MCF 10A (cell line): Measurements from ENCODE around the gene DBN1. TPM values are rescaled to one million over a fixed set of nuclear protein-coding genes. Genes with fewer than 3 reads are reported as not detected.

ENCODE experiments used
- BruUV-seq: library from RNA; stranded (reverse); fragments of 400-500 nt; replicated peaks from 2 replicates; lab custom pipeline; 2021; lab: Mats Ljungman, UMichigan
- CTCF ChIA-PET: fragments of 300-600 bp; sonication (Branson Sonifier 250); formaldehyde crosslinking; extraction: SDS; loops from one replicate; lab custom pipeline; 2021; ENCODE audit warnings: antibody characterized with exemption, inconsistent platforms; lab: Yijun Ruan, JAX
- POLR2A ChIA-PET: fragments of 300-600, 350-650 bp; sonication (Branson Sonifier 250); formaldehyde crosslinking; extraction: SDS; loops from one replicate; lab custom pipeline; 2020; ENCODE audit warnings: antibody characterized with exemption, inconsistent platforms; lab: Yijun Ruan, JAX
- DNase-seq: peaks from one replicate; pipeline ENCODE4 v3.0.0-alpha.2; 2018; ENCODE audit not compliant: unreplicated experiment
- H3K27ac Mint-ChIP-seq: one replicate; pipeline ENCODE4 v1.8.0; 2022; ENCODE audit warnings: mild to moderate bottlenecking, low read depth, mixed read lengths; ENCODE audit not compliant: unreplicated experiment
- H3K27me3 Mint-ChIP-seq: one replicate; pipeline ENCODE4 v1.8.0; 2022; ENCODE audit warnings: mixed read lengths; ENCODE audit not compliant: insufficient read depth, unreplicated experiment
- H3K36me3 Mint-ChIP-seq: one replicate; pipeline ENCODE4 v1.8.0; 2022; ENCODE audit warnings: mild to moderate bottlenecking, moderate library complexity, mixed read lengths; ENCODE audit not compliant: insufficient read depth, unreplicated experiment
- H3K4me1 Mint-ChIP-seq: one replicate; pipeline ENCODE4 v1.8.0; 2022; ENCODE audit warnings: mixed read lengths; ENCODE audit not compliant: insufficient read depth, unreplicated experiment
- H3K4me3 Mint-ChIP-seq: one replicate; pipeline ENCODE4 v1.8.0; 2022; ENCODE audit warnings: mild to moderate bottlenecking, moderate library complexity, mixed read lengths; ENCODE audit not compliant: unreplicated experiment
- H3K9me3 Mint-ChIP-seq: one replicate; pipeline ENCODE4 v1.8.0; 2022; ENCODE audit warnings: mixed read lengths; ENCODE audit not compliant: unreplicated experiment
- CTCF ChIP-seq: fragments of 200-600 bp; IDR thresholded peaks from one replicate; pipeline ENCODE4 v1.8.0; 2022; ENCODE audit warnings: antibody characterized with exemption, mild to moderate bottlenecking; ENCODE audit not compliant: unreplicated experiment
- intact Hi-C: fragments of 100-400 bp; cut with micrococcal nuclease; formaldehyde crosslinking; loops from 2 replicates; pipeline ENCODE4 v1.14.1; 2022
- total RNA-seq: library from RNA; stranded (reverse); gene quantifications from 2 replicates; pipeline ENCODE4 v1.2.3, GENCODE V29; 2022

DBN1 gene
- total RNA-seq, 1 experiment from 2014 or later = 165 TPM

- no TSS peak for BruUV-seq
- POLR2A ChIA-PET = interaction anchor here (1.3 to 1.6 kb wide), 2 partner anchors 17 to 33 kb away, joined by 3 to 5 read pairs; partner anchors contain the start of gene PDLIM7
- H3K27ac Mint-ChIP-seq = no peak overlapping the region
- peaks cover 32% of the 10 kb centered on the region for H3K36me3 Mint-ChIP-seq
- no peak for DNase-seq
- H3K27me3 Mint-ChIP-seq = no peaks in the 10 kb centered on the region
- TF ChIP-seq CTCF = no peak
- CTCF ChIA-PET = interaction anchor here (0.6 to 4.0 kb wide), 8 partner anchors 9 to 921 kb away, joined by 3 to 39 read pairs (median 3); no protein-coding TSS in a partner anchor
- H3K9me3 Mint-ChIP-seq = no peaks in the 10 kb centered on the region
- peaks cover 17% of the 10 kb centered on the region for H3K4me1 Mint-ChIP-seq
- H3K4me3 Mint-ChIP-seq = no peak overlapping the region
- intact Hi-C loops = no loop called here
Observed at GRCh38 chr5:177465044-177465443, 8.4 kb downstream of the DBN1 start.

GRCh38 chr5:177462021-177462670 lies 11.3 kb downstream of the DBN1 start:
- no TSS peak for BruUV-seq
- Mint-ChIP-seq H3K4me3 (no peak overlapping the region), H3K36me3 (peaks cover 34% of the 10 kb centered on the region), H3K27me3 (no peaks in the 10 kb centered on the region), H3K4me1 (no peaks in the 10 kb centered on the region), H3K9me3 (no peaks in the 10 kb centered on the region), H3K27ac (no peak overlapping the region)
- POLR2A ChIA-PET = interaction anchor here (1.2 to 1.4 kb wide), 2 partner anchors 11 to 73 kb away, joined by 3 to 6 read pairs; no protein-coding TSS in a partner anchor
- intact Hi-C loops = no loop called here
- no peak for DNase-seq
- CTCF ChIA-PET = interaction anchor here (0.9 to 1.6 kb wide), 2 partner anchors 30 to 84 kb away, joined by 4 read pairs; no protein-coding TSS in a partner anchor
- TF ChIP-seq CTCF = no peak

GRCh38 chr5:177459819-177460628 lies 13.4 kb downstream of the DBN1 start:
- intact Hi-C loops = no loop called here
- Mint-ChIP-seq H3K27me3 (no peaks in the 10 kb centered on the region), H3K4me1 (no peaks in the 10 kb centered on the region), H3K9me3 (no peaks in the 10 kb centered on the region), H3K27ac (no peak overlapping the region), H3K4me3 (no peak overlapping the region), H3K36me3 (peaks cover 31% of the 10 kb centered on the region)
- no TSS peak for BruUV-seq
- DNase-seq = no peak
- ChIA-PET POLR2A (interaction anchor here (0.7 to 1.4 kb wide), 2 partner anchors 32 to 56 kb away, joined by 3 to 4 read pairs; no protein-coding TSS in a partner anchor), CTCF (interaction anchor here (0.6 to 15.3 kb wide), 6 partner anchors 36 to 142 kb away, joined by 3 to 209 read pairs (median 4); no protein-coding TSS in a partner anchor)
- no peak for TF ChIP-seq CTCF

- Mint-ChIP-seq H3K27me3 (no peaks in the 10 kb centered on the region), H3K27ac (no peak overlapping the region), H3K4me3 (no peak overlapping the region), H3K4me1 (no peaks in the 10 kb centered on the region), H3K36me3 (peaks cover 26% of the 10 kb centered on the region), H3K9me3 (no peaks in the 10 kb centered on the region)
- intact Hi-C loops = no loop called here
- no peak for DNase-seq
- no TSS peak for BruUV-seq
- POLR2A ChIA-PET = interaction anchor here (0.6 to 1.4 kb wide), 3 partner anchors 11 to 55 kb away, joined by 4 read pairs; no protein-coding TSS in a partner anchor
- CTCF ChIA-PET = interaction anchor here (1.2 to 15.3 kb wide), 6 partner anchors 19 to 141 kb away, joined by 3 to 209 read pairs (median 4); no protein-coding TSS in a partner anchor
- no peak for TF ChIP-seq CTCF
Observed at GRCh38 chr5:177459357-177459756, 14.1 kb downstream of the DBN1 start.
